PC-9 (cell line): ENCODE data around the gene SSTR3. TPM values are rescaled to one million over a fixed set of nuclear protein-coding genes. Genes with fewer than 3 reads are reported as not detected.

Experiments used
- BruUV-seq: library from RNA; stranded (reverse); fragments of 400-500 nt; replicated peaks from 2 replicates; lab custom pipeline; 2021; lab: Mats Ljungman, UMichigan
- CTCF ChIA-PET: fragments of 300-600 bp; sonication (Branson Sonifier 250); formaldehyde crosslinking; loops from one replicate; lab custom pipeline; 2022; ENCODE audit warnings: antibody characterized with exemption; lab: Charles Lee
- POLR2A ChIA-PET: fragments of 300-600 bp; sonication (Branson Sonifier 250); formaldehyde crosslinking; loops from one replicate; lab custom pipeline; 2022; ENCODE audit warnings: antibody characterized with exemption; ENCODE audit not compliant: unreplicated experiment; lab: Charles Lee
- DNase-seq, 2 experiments: peaks; one replicate each; pipeline versions ENCODE4 v3.0.0 to v3.0.0-alpha.2; 2015 to 2022; ENCODE audit warnings: mixed read lengths in 1 of 2
- H2AFZ ChIP-seq: fragments of 200-600 bp; sonication (generic); 2 replicates; pipeline ENCODE4 v1.8.1; 2017; ENCODE audit warnings: antibody characterized with exemption
- H3F3A ChIP-seq: fragments of 200-600 bp; sonication (generic); 2 replicates; pipeline ENCODE4 v1.8.1; 2017; ENCODE audit warnings: antibody characterized with exemption, mild to moderate bottlenecking, low read depth; ENCODE audit not compliant: insufficient read depth
- H3K27ac ChIP-seq: fragments of 200-600 bp; sonication (generic); 2 replicates; pipeline ENCODE4 v1.6.1; 2016; ENCODE audit warnings: mixed run types
- H3K27me3 ChIP-seq: fragments of 200-600 bp; sonication (generic); 2 replicates; pipeline ENCODE4 v1.6.1; 2016; ENCODE audit warnings: low read depth, mixed run types; ENCODE audit not compliant: insufficient read depth
- H3K36me3 ChIP-seq: fragments of 200-600 bp; sonication (generic); 2 replicates; pipeline ENCODE4 v1.6.1; 2016; ENCODE audit warnings: low read depth, mixed run types
- H3K4me1 ChIP-seq: fragments of 200-600 bp; sonication (generic); replicated peaks from 2 replicates; pipeline ENCODE4 v1.6.1; 2016; ENCODE audit warnings: mixed run types; ENCODE audit not compliant: insufficient read depth
- H3K4me2 ChIP-seq: fragments of 200-600 bp; sonication (generic); 2 replicates; pipeline ENCODE4 v1.6.1; 2017; ENCODE audit warnings: mixed run types
- H3K4me3 ChIP-seq: fragments of 200-600 bp; sonication (generic); 2 replicates; pipeline ENCODE4 v1.6.1; 2016; ENCODE audit warnings: mixed run types
- H3K79me2 ChIP-seq: fragments of 200-600 bp; sonication (generic); 2 replicates; pipeline ENCODE4 v1.6.1; 2017; ENCODE audit warnings: low read depth, mixed run types
- H3K9me2 ChIP-seq: fragments of 200-600 bp; sonication (generic); 2 replicates; pipeline ENCODE4 v1.8.1; 2017; ENCODE audit warnings: mild to moderate bottlenecking; ENCODE audit not compliant: insufficient read depth
- H3K9me3 ChIP-seq: fragments of 200-600 bp; sonication (generic); 2 replicates; pipeline ENCODE4 v1.8.1; 2016; ENCODE audit warnings: low read depth; ENCODE audit not compliant: insufficient read depth
- H4K20me1 ChIP-seq: fragments of 200-600 bp; sonication (generic); 2 replicates; pipeline ENCODE4 v1.8.1; 2017; ENCODE audit not compliant: insufficient read depth
- CTCF ChIP-seq: fragments of 200-600 bp; sonication (generic); conservative IDR thresholded peaks from 2 replicates; pipeline ENCODE4 v1.6.1; 2017; ENCODE audit warnings: mixed run types, antibody characterized with exemption, mild to moderate bottlenecking, moderate library complexity
- EZH2 ChIP-seq: fragments of 200-600 bp; sonication (generic); IDR thresholded peaks from 2 replicates; pipeline ENCODE4 v1.8.0; 2017; ENCODE audit warnings: antibody characterized with exemption, low read depth
- intact Hi-C: fragments of 100-400 bp; cut with micrococcal nuclease; formaldehyde crosslinking; loops from one replicate; pipeline ENCODE4 v1.10.0; 2022; ENCODE audit not compliant: unreplicated experiment
- total RNA-seq: library from RNA; stranded (reverse); gene quantifications from 2 replicates; pipeline ENCODE4 v1.2.3, GENCODE V29; 2021

Gene SSTR3
- total RNA-seq, 1 experiment from 2014 or later: not detected

- intact Hi-C loops: no loop called here
- no peaks in the 10 kb centered on the region for H3K79me2 ChIP-seq
- no peaks in the 10 kb centered on the region for H3K36me3 ChIP-seq
- no peak for DNase-seq
- ChIA-PET CTCF (no interaction called here), POLR2A (no interaction called here)
- no peak overlapping the region for H3K4me2 ChIP-seq
- no peak overlapping the region for H3K27ac ChIP-seq
- H3F3A ChIP-seq: no peaks in the 10 kb centered on the region
- H3K4me1 ChIP-seq: no peaks in the 10 kb centered on the region
- no peak overlapping the region for H2AFZ ChIP-seq
- H3K9me3 ChIP-seq: no peaks in the 10 kb centered on the region
- no peaks in the 10 kb centered on the region for H3K9me2 ChIP-seq
- H4K20me1 ChIP-seq: no peaks in the 10 kb centered on the region
- no peaks in the 10 kb centered on the region for H3K27me3 ChIP-seq
- no peak overlapping the region for H3K4me3 ChIP-seq
- BruUV-seq: no TSS peak
- TF ChIP-seq CTCF: no peak
- no peak for TF ChIP-seq EZH2
Measured at GRCh38 chr22:37215890-37216289, 3.6 kb upstream of the SSTR3 start.

- H2AFZ ChIP-seq: no peak overlapping the region
- no peaks in the 10 kb centered on the region for H3K79me2 ChIP-seq
- no peaks in the 10 kb centered on the region for H3K27me3 ChIP-seq
- ChIA-PET POLR2A (no interaction called here), CTCF (no interaction called here)
- H3K9me2 ChIP-seq: no peaks in the 10 kb centered on the region
- H3K4me2 ChIP-seq: no peak overlapping the region
- H3K4me1 ChIP-seq: no peaks in the 10 kb centered on the region
- peaks cover 3% of the 10 kb centered on the region; the same call in 1 of the 2 replicates for H3F3A ChIP-seq
- no peaks in the 10 kb centered on the region for H4K20me1 ChIP-seq
- H3K9me3 ChIP-seq: no peaks in the 10 kb centered on the region
- no peaks in the 10 kb centered on the region for H3K36me3 ChIP-seq
- no peak for TF ChIP-seq CTCF
- TF ChIP-seq EZH2: no peak
- DNase-seq: no peak
- intact Hi-C loops: no loop called here
- no peak overlapping the region for H3K27ac ChIP-seq
- no peak overlapping the region for H3K4me3 ChIP-seq
- BruUV-seq: no TSS peak
Measured at GRCh38 chr22:37214731-37215030, 2.4 kb upstream of the SSTR3 start.

GRCh38 chr22:37213941-37214730, 1.9 kb upstream of the SSTR3 start:
- Histone ChIP-seq H3K9me2 (no peaks in the 10 kb centered on the region), H3K4me3 (no peak overlapping the region), H3K4me2 (no peak overlapping the region), H3F3A (peaks cover 3% of the 10 kb centered on the region; the same call in 1 of the 2 replicates), H3K9me3 (no peaks in the 10 kb centered on the region), H3K79me2 (no peaks in the 10 kb centered on the region), H3K36me3 (no peaks in the 10 kb centered on the region), H4K20me1 (no peaks in the 10 kb centered on the region), H3K27ac (no peak overlapping the region), H3K27me3 (no peaks in the 10 kb centered on the region), H3K4me1 (no peaks in the 10 kb centered on the region), H2AFZ (no peak overlapping the region)
- TF ChIP-seq CTCF (no peak), EZH2 (no peak)
- ChIA-PET CTCF (no interaction called here), POLR2A (no interaction called here)
- no TSS peak for BruUV-seq
- intact Hi-C loops: no loop called here
- DNase-seq: no peak
